HG03196 (cell line): ENCODE results near the gene ERBB4.
A peak's percentile ranks its signal among the peaks of the same experiment; 100 is the strongest.

ENCODE experiments used
- ATAC-seq: cut with Tn5 transposase; IDR thresholded peaks from one replicate; pipeline ENCODE4 v1.9.1; 2021; ENCODE audit not compliant: unreplicated experiment

ERBB4 gene

GRCh38 chr2:211946960-211947359 is 591.6 kb downstream of the ERBB4 start:
- ATAC-seq: no peak

GRCh38 chr2:211944572-211944971 is 594.0 kb downstream of the ERBB4 start:
- ATAC-seq: peak; percentile 67

- ATAC-seq: no peak
Measured at GRCh38 chr2:211942153-211942552, 596.4 kb downstream of the ERBB4 start.

- ATAC-seq: no peak
Measured at GRCh38 chr2:211941216-211941747, 597.3 kb downstream of the ERBB4 start.

- ATAC-seq: no peak
Measured at GRCh38 chr2:211939177-211939576, 599.4 kb downstream of the ERBB4 start.

GRCh38 chr2:211934811-211935210 is 603.8 kb downstream of the ERBB4 start:
- no peak for ATAC-seq

GRCh38 chr2:211931314-211931713 is 607.3 kb downstream of the ERBB4 start:
- no peak for ATAC-seq

- ATAC-seq: peak; percentile 65
Measured at GRCh38 chr2:211930331-211930730, 608.3 kb downstream of the ERBB4 start.

GRCh38 chr2:211928201-211928600 is 610.4 kb downstream of the ERBB4 start:
- no peak for ATAC-seq

- ATAC-seq: no peak
Measured at GRCh38 chr2:211923019-211923418, 615.6 kb downstream of the ERBB4 start.

- no peak for ATAC-seq
Measured at GRCh38 chr2:211903961-211904360, 634.6 kb downstream of the ERBB4 start.

GRCh38 chr2:211901226-211901846 is 637.3 kb downstream of the ERBB4 start:
- no peak for ATAC-seq

- no peak for ATAC-seq
Measured at GRCh38 chr2:211900518-211900917, 638.1 kb downstream of the ERBB4 start.

GRCh38 chr2:211900000-211900399 is 638.6 kb downstream of the ERBB4 start:
- no peak for ATAC-seq

GRCh38 chr2:211898702-211899101 is 639.9 kb downstream of the ERBB4 start:
- no peak for ATAC-seq

- ATAC-seq: no peak
Measured at GRCh38 chr2:211881449-211881848, 657.2 kb downstream of the ERBB4 start.

- ATAC-seq: no peak
Measured at GRCh38 chr2:211879323-211879722, 659.3 kb downstream of the ERBB4 start.

- no peak for ATAC-seq
Measured at GRCh38 chr2:211877061-211877460, 661.5 kb downstream of the ERBB4 start.

- ATAC-seq: no peak
Measured at GRCh38 chr2:211875488-211875887, 663.1 kb downstream of the ERBB4 start.

GRCh38 chr2:211868996-211869533 is 669.5 kb downstream of the ERBB4 start:
- no peak for ATAC-seq

- ATAC-seq: peak; percentile 92
Measured at GRCh38 chr2:211867845-211868451, 670.7 kb downstream of the ERBB4 start.

- ATAC-seq: no peak
Measured at GRCh38 chr2:211864328-211864727, 674.3 kb downstream of the ERBB4 start.
